Subcutaneous adipose tissue (tissue), 4 donors: ENCODE data around the gene OR10A6. TPM values are rescaled to one million over a fixed set of nuclear protein-coding genes. Genes with fewer than 3 reads are reported as not detected.

Experiments
- CTCF ChIP-seq: fragments of 450-650 bp; IDR thresholded peaks from one replicate; pipeline ENCODE4 v1.5.1; 2016; ENCODE audit warnings: low read depth, mild to moderate bottlenecking, control low read depth, antibody characterized with exemption, moderate library complexity
- total RNA-seq, 4 donors: library from RNA; depleted of rRNA; stranded (reverse); fragments of >200 nt; gene quantifications; one replicate each; pipeline ENCODE4 v1.1.0, GENCODE V29; 2016

Gene OR10A6
- total RNA-seq, 4 donors from 2014 or later = not detected

- no peak for TF ChIP-seq CTCF
Observed at GRCh38 chr11:7904917-7905316, 26.2 kb downstream of the OR10A6 start.

GRCh38 chr11:7903940-7904339 lies 27.1 kb downstream of the OR10A6 start:
- no peak for TF ChIP-seq CTCF

GRCh38 chr11:7901319-7901854 lies 29.7 kb downstream of the OR10A6 start:
- no peak for TF ChIP-seq CTCF

- no peak for TF ChIP-seq CTCF
Observed at GRCh38 chr11:7900686-7901085, 30.4 kb downstream of the OR10A6 start.

- no peak for TF ChIP-seq CTCF
Observed at GRCh38 chr11:7899418-7899817, 31.6 kb downstream of the OR10A6 start.

GRCh38 chr11:7898666-7899283 lies 32.3 kb downstream of the OR10A6 start:
- no peak for TF ChIP-seq CTCF

GRCh38 chr11:7896009-7896785 lies 34.9 kb downstream of the OR10A6 start:
- no peak for TF ChIP-seq CTCF
